PC-9 (cell line): ENCODE data around the gene PSMB2. TPM values are rescaled to one million over a fixed set of nuclear protein-coding genes. Genes with fewer than 3 reads are reported as not detected.

ENCODE experiments used
- BruUV-seq: library from RNA; stranded (reverse); fragments of 400-500 nt; replicated peaks from 2 replicates; lab custom pipeline; 2021; lab: Mats Ljungman, UMichigan
- CTCF ChIA-PET: fragments of 300-600 bp; sonication (Branson Sonifier 250); formaldehyde crosslinking; loops from one replicate; lab custom pipeline; 2022; ENCODE audit warnings: antibody characterized with exemption; lab: Charles Lee
- POLR2A ChIA-PET: fragments of 300-600 bp; sonication (Branson Sonifier 250); formaldehyde crosslinking; loops from one replicate; lab custom pipeline; 2022; ENCODE audit warnings: antibody characterized with exemption; ENCODE audit not compliant: unreplicated experiment; lab: Charles Lee
- DNase-seq, 2 experiments: peaks; one replicate each; pipeline versions ENCODE4 v3.0.0 to v3.0.0-alpha.2; 2015 to 2022; ENCODE audit warnings: mixed read lengths in 1 of 2
- H2AFZ ChIP-seq: fragments of 200-600 bp; sonication (generic); 2 replicates; pipeline ENCODE4 v1.8.1; 2017; ENCODE audit warnings: antibody characterized with exemption
- H3F3A ChIP-seq: fragments of 200-600 bp; sonication (generic); 2 replicates; pipeline ENCODE4 v1.8.1; 2017; ENCODE audit warnings: antibody characterized with exemption, mild to moderate bottlenecking, low read depth; ENCODE audit not compliant: insufficient read depth
- H3K27ac ChIP-seq: fragments of 200-600 bp; sonication (generic); 2 replicates; pipeline ENCODE4 v1.6.1; 2016; ENCODE audit warnings: mixed run types
- H3K27me3 ChIP-seq: fragments of 200-600 bp; sonication (generic); 2 replicates; pipeline ENCODE4 v1.6.1; 2016; ENCODE audit warnings: low read depth, mixed run types; ENCODE audit not compliant: insufficient read depth
- H3K36me3 ChIP-seq: fragments of 200-600 bp; sonication (generic); 2 replicates; pipeline ENCODE4 v1.6.1; 2016; ENCODE audit warnings: low read depth, mixed run types
- H3K4me1 ChIP-seq: fragments of 200-600 bp; sonication (generic); replicated peaks from 2 replicates; pipeline ENCODE4 v1.6.1; 2016; ENCODE audit warnings: mixed run types; ENCODE audit not compliant: insufficient read depth
- H3K4me2 ChIP-seq: fragments of 200-600 bp; sonication (generic); 2 replicates; pipeline ENCODE4 v1.6.1; 2017; ENCODE audit warnings: mixed run types
- H3K4me3 ChIP-seq: fragments of 200-600 bp; sonication (generic); 2 replicates; pipeline ENCODE4 v1.6.1; 2016; ENCODE audit warnings: mixed run types
- H3K79me2 ChIP-seq: fragments of 200-600 bp; sonication (generic); 2 replicates; pipeline ENCODE4 v1.6.1; 2017; ENCODE audit warnings: low read depth, mixed run types
- H3K9me2 ChIP-seq: fragments of 200-600 bp; sonication (generic); 2 replicates; pipeline ENCODE4 v1.8.1; 2017; ENCODE audit warnings: mild to moderate bottlenecking; ENCODE audit not compliant: insufficient read depth
- H3K9me3 ChIP-seq: fragments of 200-600 bp; sonication (generic); 2 replicates; pipeline ENCODE4 v1.8.1; 2016; ENCODE audit warnings: low read depth; ENCODE audit not compliant: insufficient read depth
- H4K20me1 ChIP-seq: fragments of 200-600 bp; sonication (generic); 2 replicates; pipeline ENCODE4 v1.8.1; 2017; ENCODE audit not compliant: insufficient read depth
- CTCF ChIP-seq: fragments of 200-600 bp; sonication (generic); conservative IDR thresholded peaks from 2 replicates; pipeline ENCODE4 v1.6.1; 2017; ENCODE audit warnings: mixed run types, antibody characterized with exemption, mild to moderate bottlenecking, moderate library complexity
- EZH2 ChIP-seq: fragments of 200-600 bp; sonication (generic); IDR thresholded peaks from 2 replicates; pipeline ENCODE4 v1.8.0; 2017; ENCODE audit warnings: antibody characterized with exemption, low read depth
- intact Hi-C: fragments of 100-400 bp; cut with micrococcal nuclease; formaldehyde crosslinking; loops from one replicate; pipeline ENCODE4 v1.10.0; 2022; ENCODE audit not compliant: unreplicated experiment
- total RNA-seq: library from RNA; stranded (reverse); gene quantifications from 2 replicates; pipeline ENCODE4 v1.2.3, GENCODE V29; 2021

Gene PSMB2
- total RNA-seq, 1 experiment from 2014 or later, result 206 TPM

- Histone ChIP-seq H3K27ac (no peak overlapping the region), H3K4me3 (no peak overlapping the region), H3K9me2 (no peaks in the 10 kb centered on the region), H4K20me1 (peaks cover 10% of the 10 kb centered on the region), H3F3A (peaks cover 4% of the 10 kb centered on the region; the same call in 1 of the 2 replicates), H2AFZ (no peak overlapping the region), H3K9me3 (no peaks in the 10 kb centered on the region), H3K4me2 (no peak overlapping the region), H3K4me1 (no peaks in the 10 kb centered on the region), H3K79me2 (no peaks in the 10 kb centered on the region), H3K27me3 (no peaks in the 10 kb centered on the region), H3K36me3 (no peaks in the 10 kb centered on the region)
- intact Hi-C loops, result no loop called here
- CTCF ChIA-PET, result interaction anchor here (0.6 to 2.0 kb wide), 5 partner anchors 9 to 159 kb away, joined by 3 to 16 read pairs (median 7); no protein-coding TSS in a partner anchor
- POLR2A ChIA-PET, result no interaction called here
- TF ChIP-seq CTCF (no peak), EZH2 (no peak)
- no peak for DNase-seq
- BruUV-seq, result TSS peak; percentile 6
Observed at GRCh38 chr1:35567947-35568558, 73.3 kb downstream of the PSMB2 start.

- H3K4me2 ChIP-seq, result no peak overlapping the region
- H3K79me2 ChIP-seq, result no peaks in the 10 kb centered on the region
- H3K36me3 ChIP-seq, result no peaks in the 10 kb centered on the region
- no peaks in the 10 kb centered on the region for H3K9me2 ChIP-seq
- BruUV-seq, result no TSS peak
- H2AFZ ChIP-seq, result no peak overlapping the region
- H3K27ac ChIP-seq, result no peak overlapping the region
- H3K27me3 ChIP-seq, result no peaks in the 10 kb centered on the region
- H3K9me3 ChIP-seq, result no peaks in the 10 kb centered on the region
- ChIA-PET POLR2A (no interaction called here), CTCF (interaction anchor here (1.1 kb wide), 1 partner anchor 79 kb away, joined by 5 read pairs; no protein-coding TSS in a partner anchor)
- no peak for DNase-seq
- no peak for TF ChIP-seq EZH2
- TF ChIP-seq CTCF, result no peak
- H3K4me1 ChIP-seq, result no peaks in the 10 kb centered on the region
- no peak overlapping the region for H3K4me3 ChIP-seq
- peaks cover 13% of the 10 kb centered on the region for H4K20me1 ChIP-seq
- intact Hi-C loops, result no loop called here
- peaks cover 8% of the 10 kb centered on the region; the same call in 1 of the 2 replicates for H3F3A ChIP-seq
Observed at GRCh38 chr1:35565742-35566133, 75.6 kb downstream of the PSMB2 start.

GRCh38 chr1:35564884-35565741 lies 76.2 kb downstream of the PSMB2 start:
- Histone ChIP-seq H3K4me2 (no peak overlapping the region), H3K9me3 (no peaks in the 10 kb centered on the region), H3K27ac (no peak overlapping the region), H3K79me2 (no peaks in the 10 kb centered on the region), H4K20me1 (peaks cover 13% of the 10 kb centered on the region), H3F3A (peaks cover 8% of the 10 kb centered on the region; the same call in 1 of the 2 replicates), H3K36me3 (no peaks in the 10 kb centered on the region), H3K9me2 (no peaks in the 10 kb centered on the region), H2AFZ (no peak overlapping the region), H3K4me1 (no peaks in the 10 kb centered on the region), H3K27me3 (no peaks in the 10 kb centered on the region), H3K4me3 (no peak overlapping the region)
- ChIA-PET CTCF (interaction anchor here (0.6 to 1.6 kb wide), 12 partner anchors 9 to 204 kb away, joined by 3 to 22 read pairs (median 4); partner anchors contain the start of gene CLSPN), POLR2A (interaction anchor here (0.6 kb wide), 2 partner anchors 8 to 204 kb away, joined by 3 read pairs; partner anchors contain the start of gene CLSPN)
- intact Hi-C loops, result loop anchor here (1.0 kb wide), 2 partner anchors 114 to 713 kb away; no protein-coding TSS in a partner anchor
- no peak for TF ChIP-seq EZH2
- TF ChIP-seq CTCF, result peak; percentile 34
- BruUV-seq, result no TSS peak
- no peak for DNase-seq
